T-helper 9 cell (primary cell): ENCODE data around the gene CARS2.
"Not testable (repeated sequence)": the region's sequence is repeated elsewhere in the genome, so short reads cannot be mapped to it uniquely, and the experiment has no call there.

ENCODE experiments used
- DNase-seq: peaks from one replicate; pipeline ENCODE4 v3.0.0-alpha.2; 2020

Gene CARS2

DNA sequence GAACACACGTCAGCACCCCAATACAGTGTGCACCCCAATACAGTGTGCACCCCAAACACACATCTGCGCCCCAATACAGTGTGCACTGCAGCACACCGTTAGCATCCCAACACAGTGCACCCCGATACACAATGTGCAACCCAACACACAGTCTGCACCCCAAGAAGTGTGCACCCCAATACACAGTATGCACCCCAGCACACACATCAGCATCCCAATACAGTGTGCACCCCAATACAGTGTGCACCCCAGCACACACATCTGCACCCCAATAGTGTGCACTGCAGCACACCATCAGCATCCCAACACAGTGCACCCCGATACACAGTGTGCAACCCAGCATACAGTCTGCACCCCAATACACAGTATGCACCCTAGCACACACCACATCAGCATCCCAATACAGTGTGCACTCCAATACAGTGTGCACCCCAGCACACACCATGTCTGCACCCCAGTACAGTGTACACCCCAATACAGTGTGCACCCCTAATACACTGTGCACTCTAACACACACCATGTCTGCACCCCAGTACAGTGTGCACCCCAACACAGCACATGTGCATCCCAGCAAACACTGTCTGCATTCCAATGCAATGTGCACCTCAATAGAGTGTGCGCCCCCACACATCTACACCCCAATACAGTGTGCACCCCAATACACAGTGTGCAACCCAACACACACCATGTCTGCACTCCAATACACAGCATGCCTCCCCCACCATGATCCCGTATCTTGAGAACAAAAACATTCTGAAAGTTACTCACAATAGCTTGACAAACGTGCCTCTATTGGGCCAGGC, 855 bp upstream of the CARS2 start:
- DNase-seq: no peak

DNA sequence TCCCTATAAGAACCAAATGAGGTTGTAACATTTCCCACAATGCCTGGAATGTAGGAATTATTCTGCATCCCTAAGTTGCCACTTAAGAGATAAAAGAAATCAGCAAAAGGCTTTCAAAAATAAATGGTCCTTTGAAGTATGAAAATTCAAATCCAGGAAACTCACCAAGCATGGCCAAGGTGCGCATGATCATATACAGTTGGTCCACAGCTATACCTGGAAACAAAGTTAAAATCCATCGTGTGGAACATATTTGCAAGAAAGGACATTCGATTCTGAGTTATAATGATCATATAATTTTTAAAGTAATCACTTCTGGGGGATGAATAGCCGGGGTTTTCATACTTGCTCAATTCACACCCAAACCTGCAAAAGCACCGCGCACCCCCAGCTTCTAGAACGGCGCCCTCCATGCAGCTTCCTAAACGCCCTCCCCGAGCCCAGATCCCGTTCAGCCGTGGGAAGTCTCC, 525 bp downstream of the CARS2 start:
- no peak for DNase-seq

DNA sequence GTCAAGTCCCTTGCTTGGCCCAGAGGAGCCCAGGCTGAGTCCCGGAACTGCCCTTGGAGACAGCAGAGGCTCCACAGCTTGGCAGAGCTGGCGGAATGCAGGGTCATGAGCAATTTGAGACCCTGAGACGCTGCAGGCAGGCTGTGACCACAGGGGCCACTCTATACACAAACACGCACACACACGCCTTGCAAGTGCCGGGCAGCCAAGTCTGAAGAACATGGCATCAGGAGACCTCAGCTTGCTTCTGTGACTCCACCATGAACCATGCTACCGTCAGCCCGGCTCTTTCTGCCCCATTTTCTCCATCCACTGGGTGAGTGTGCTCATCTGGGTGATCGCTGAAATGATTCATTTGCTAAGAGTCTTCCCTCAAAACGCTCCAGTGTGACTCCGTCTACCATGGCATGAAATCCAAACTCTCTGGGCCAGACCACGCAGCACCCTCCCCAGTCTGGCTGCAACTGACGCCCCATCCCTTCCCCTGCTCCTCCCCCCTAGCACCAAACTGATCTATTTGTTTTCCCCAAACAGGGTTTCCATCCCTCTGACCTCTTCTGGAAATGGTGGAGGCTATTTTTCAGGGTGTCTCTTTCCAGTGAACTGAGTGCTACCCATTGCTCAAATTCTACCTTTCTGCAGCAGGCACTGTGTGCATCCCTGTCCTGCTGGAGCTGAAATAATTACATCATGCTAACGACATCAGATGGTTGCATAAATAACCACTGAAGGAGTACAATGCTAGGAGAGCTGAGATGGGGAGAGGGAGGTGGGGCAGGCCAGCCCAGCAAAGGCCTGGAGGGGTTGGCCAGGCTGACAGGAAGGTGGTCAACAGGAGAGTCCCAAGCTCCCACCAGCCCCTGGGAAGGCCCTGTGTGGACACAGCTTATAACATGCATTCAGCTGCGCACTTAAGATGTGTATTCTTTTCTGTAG, 3.1 kb downstream of the CARS2 start:
- no peak for DNase-seq

DNA sequence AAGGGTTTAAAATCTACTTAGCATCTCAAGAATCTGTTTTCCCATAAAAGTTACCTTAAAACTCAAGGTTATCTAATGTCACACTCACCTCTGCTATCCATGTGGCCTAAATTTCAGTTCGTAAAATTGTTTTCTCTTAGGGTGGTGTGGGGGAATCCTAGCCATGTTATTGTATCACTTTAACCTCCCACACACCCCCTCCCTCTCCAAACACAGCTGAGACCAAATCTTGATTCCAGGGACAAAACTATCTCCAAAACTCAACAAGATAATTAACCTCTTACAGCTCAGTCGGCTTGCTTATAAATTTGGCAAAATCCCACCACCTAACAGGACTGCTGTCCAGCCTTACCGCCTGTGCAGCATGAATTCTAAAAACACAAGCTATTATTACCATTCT, 3.8 kb downstream of the CARS2 start:
- no peak for DNase-seq

DNA sequence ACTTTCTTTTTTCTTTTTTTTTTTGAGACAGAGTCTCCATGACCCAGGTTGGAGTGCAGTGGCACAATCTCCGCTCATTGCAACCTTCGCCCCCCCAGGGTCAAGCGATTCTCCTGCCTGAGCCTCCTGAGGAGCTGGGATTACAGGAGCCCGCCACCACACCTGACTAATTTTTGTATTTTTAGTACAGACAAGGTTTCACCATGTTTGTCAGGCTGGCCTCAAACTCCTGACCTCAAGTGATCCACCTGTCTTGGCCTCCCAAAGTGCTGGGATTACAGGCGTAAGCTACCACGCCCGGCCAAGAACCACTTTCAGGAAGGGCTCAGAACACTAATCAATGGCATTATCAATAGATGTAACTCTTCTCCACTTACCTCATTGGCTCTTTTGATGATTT, 4.9 kb downstream of the CARS2 start:
- not testable (repeated sequence) for DNase-seq

DNA sequence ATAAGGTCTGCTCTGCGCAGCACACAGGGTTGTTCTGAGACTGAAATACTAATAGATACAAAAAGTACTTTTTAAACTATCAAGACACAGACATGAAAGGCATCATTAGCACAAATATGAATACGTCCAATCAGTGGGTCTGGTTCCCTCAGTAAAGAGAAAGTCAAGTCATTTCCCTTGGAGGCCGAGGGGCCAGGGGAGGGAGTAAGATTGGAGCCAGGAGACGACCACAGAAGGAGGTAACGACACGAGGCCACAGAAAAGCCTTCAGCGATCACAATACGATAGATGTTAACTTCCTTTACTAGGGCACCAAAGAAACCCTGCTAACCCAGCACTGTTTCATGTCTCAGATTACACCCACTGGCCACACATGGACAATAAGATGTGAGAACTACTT, 5.3 kb downstream of the CARS2 start:
- no peak for DNase-seq

DNA sequence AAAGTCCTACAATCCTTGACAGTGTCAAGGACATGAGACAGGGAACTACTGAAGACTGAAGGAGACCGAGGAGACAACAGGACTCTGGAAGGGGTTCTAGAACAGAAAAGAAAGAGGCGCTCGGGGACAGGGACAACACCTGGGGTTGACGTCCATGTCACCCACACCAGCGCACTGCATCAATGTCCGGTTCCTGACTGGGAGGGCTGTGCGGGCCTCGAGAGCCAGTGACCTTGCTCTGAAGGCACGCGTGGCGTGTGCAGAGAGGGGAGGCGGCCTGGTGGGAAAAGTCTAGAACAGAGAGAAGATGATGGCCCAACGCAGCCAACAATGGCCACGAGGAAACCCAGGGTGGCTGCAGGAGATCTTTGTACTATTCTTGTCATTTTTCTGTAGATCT, 5.7 kb downstream of the CARS2 start:
- DNase-seq: no peak

DNA sequence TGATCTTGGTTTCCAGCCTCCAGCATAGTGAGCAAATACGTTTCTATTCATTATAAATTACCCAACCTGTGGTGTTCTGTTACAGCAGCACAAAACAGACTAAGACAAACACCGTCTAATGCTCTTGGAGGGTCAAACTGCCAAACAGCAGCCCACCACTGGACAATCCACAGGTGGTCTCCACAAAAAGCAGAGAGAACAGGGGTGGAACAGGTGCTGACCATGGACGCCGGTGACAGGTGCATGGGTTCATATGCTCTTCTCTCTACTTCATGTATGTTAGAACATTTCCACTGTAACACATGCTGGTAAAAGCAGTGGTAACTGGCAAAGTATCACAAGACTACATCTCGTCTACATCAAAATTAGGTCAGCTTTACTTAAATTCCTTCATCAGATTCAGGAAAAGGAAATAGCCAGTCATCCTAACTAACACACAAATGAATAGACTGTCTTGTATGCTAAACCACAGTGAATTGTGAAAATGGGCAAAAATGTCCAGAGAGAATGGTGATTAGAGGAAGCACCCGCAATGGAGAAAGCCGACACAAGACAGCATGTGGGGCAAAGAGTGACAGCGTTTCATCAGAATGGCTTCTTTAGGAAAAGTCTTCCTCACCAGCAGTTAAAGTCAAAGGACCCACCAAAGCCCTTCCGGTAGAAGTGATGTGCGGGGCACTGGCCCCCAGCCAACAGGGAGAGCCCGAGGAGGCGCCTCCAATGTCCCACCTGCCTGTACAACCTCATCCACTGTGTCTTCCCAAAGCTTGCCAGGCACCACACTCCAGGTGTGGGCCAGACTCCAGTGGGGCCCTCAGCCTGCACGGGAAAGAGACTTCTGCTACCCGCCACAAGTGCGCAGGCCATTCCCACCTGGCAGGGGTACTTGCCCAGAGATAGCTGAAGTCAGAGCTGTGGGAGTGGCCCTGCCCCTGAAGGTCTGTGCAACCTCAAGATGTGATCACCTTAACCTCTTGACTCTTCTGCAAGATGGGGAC, 6.5 kb downstream of the CARS2 start:
- no peak for DNase-seq

DNA sequence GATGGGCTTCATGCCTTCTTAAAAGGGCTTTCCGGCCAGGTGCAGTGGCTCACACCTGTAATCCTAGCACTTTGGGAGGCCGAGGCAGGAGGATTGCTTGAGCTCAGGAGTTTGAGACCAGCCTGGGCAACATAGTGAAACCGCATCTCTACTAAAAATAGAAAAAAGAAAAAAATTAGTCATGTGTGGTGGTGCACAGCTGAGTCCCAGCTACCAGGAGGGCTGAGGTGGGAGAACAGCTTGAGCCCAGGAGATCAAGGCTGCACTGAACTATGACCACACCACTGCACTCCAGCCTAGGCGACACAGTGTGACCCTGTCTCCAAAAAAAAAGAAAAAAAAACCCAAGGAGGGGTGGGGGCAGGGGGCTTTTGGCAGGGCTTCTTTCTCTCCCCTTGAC, 7.2 kb downstream of the CARS2 start:
- no peak for DNase-seq

DNA sequence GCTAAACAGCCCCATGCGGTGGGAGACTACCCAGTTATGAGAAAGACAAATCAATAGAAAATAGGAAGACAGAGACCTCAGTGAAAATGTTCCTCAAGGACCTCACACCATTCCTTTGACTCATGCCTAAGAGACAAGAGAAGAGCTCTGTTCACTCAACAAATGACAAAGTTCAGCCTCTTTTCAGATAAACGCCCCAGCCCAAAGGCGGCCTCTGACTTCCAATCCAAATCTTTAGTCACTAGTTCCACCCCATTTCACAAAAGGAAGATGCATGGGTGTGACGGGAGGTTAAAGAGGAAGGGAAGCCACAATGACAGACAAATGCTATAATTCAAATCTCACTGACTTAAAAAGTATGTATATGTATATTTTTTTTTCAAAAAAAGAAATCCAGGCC, 8.1 kb downstream of the CARS2 start:
- no peak for DNase-seq

DNA sequence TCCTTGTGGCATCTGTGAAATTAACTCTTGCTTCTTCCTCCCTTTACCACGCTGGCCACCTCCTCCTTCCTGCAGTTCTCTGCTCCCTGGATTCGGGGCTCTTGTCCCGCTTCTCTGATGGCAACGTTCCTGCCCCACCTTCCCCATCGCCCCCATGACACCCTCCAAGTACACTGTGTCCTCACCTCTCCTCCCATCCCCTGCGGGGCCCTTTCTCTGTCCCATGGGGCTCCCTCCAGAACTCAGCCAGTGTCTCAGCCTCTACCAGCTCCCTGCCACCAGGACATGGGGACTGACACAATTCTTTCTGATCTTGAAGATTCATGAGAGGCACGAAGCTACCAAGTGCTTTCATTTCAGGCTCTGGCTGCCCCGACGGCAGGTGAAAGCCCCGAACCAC, 9.1 kb downstream of the CARS2 start:
- no peak for DNase-seq

DNA sequence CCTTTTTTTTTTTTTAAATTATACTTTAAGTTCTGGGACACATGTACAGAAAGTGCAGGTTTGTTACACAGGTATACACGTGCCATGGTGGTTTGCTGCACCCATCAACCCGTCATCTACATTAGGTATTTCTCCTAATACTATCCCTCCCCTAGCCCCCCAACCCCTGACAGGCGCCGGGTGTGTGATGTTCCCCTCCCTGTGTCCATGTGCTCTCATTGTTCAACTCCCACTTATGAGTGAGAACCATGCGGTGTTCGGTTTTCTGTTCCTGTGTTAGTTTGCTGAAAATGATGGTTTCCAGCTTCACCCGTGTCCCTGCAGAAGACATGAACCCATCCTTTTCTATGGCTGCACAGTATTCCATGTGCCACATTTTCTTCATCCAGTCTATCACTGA, 10.1 kb downstream of the CARS2 start:
- DNase-seq: not testable (repeated sequence)

DNA sequence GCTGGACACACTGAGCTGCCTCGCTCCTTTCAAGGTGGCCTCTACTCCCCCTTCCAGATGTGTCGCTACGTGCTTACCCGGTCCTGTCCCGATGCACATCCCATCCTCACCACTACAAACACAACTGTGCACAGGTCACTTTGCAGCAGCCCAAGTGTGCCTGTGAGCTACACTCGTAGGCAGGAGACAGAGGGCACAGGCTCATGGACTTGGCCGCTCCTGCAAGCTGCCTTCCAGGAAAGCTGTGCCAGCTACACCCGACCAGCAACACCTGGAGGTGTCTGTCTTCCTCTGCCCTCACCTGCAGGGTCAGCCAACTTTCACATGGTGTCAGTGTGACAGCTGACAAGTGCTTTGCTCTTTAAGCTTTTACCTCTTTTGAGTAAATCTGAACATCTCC, 15.4 kb downstream of the CARS2 start:
- no peak for DNase-seq

DNA sequence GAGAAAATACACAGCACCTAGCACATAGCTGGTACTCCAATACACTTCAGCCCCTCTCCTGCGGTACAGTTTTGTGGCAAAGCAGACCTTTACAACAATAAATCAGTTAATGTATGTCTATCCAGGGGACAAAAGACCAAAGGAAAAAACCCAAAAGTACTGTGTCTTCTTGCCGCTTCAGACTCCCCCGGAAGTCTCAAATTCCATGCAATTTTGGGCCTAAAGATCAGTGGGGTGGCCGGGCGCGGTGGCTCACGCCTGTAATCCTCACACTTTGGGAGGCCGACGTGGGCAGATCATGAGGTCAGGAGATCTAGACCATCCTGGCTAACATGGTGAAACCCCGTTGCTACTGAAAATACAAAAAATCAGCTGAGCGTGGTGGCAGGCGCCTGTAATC, 16.2 kb downstream of the CARS2 start:
- no peak for DNase-seq

DNA sequence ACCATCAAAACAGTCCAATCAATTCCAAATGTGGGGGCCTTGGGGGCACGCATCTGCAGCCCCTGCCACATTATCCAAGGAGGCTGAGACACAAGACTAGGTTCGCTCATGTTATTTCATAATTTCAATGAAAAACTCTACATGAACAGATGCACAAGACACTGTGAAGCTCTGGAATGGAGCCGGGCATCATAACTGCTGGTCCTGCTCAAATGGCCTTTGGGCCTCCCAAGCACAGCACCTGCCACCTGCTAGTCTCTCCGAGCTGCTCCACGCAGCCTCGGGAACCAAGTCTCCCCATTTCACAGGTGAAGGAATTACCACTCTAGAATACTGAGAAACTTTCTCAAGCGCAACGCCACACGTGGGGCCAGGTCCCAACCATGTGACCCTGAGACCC, 16.9 kb downstream of the CARS2 start:
- DNase-seq: no peak

DNA sequence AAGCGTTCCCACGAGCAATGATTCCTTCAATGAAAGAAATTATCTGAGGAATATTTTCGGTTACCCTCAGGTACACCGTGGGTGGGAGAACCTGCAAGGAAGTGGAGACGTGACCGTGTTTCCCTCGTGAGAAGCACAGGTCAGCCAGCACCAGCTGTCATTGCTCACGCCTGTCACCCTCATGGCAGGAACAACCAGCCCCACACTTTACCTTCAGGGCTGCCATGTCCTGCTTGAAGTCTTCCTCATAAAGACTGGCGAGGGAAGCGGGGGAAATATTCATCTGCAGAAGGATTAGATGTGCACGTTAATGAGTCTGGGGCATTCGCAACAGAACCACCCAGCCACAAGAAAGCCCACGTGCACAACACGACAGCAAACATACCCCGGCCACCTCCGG, 18.2 kb downstream of the CARS2 start:
- no peak for DNase-seq

DNA sequence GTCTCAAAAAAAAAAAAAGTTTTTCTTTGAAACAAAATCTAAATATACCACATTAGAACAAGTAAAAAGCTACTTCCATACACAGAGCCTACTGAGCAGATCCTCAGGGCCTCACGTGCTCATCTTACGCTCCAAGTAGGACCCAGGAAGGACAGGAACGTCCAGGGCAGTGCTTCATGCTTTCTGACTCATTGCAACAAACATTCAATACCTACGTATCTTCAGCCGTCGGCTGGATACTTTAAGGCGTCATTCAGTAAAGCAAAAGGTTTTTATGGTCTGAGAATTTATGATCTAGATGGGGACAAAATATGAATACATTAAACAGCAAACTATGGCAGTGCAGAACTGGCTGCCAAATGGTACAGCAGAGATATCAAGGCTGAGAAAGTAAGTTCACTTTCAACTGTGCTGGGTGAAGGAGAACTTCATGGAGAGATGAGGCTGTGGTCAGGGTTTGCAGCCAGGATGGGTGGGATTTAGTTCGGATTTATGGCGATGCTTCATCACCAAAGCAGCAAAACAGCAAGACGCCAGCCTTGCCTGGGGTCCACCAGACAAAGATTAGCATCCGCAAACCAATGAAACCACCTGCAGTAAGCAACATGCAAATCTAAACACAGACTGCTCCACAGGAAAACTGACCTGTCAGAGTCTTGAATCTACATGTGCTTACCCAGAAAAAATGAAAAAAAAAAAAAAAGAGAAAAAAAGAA, 20.5 kb downstream of the CARS2 start:
- no peak for DNase-seq

DNA sequence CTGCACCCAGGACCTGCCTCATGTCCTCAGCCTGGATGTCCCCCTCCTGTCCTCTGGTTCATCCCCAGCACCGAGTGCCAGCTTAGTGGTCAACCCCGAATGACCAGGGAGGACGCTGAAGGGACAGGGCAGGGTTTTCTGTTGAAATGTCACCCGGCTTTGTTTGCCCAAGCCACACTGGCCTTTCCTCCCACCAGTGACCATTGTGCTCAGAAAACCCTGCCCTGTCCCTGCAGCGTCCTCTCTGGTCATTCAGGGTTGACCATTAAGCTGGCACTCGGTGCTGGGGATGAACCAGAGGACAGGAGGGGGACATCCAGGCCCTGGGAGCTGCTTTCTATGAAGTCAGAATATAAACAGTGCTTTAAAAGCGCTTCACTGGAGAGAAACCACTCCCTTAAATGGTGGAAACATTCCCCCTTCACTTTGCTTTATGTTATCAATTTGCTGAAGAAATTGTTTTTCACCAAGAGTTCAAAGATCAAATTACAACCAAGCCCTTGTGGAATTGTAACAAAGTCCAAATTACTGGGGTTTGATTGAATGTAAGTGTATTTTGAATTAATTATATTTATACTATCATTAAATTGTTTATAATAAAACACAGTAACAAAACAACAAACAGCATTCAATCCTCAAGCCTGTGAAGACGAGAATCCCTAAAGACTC, 21.4 kb downstream of the CARS2 start:
- no peak for DNase-seq

DNA sequence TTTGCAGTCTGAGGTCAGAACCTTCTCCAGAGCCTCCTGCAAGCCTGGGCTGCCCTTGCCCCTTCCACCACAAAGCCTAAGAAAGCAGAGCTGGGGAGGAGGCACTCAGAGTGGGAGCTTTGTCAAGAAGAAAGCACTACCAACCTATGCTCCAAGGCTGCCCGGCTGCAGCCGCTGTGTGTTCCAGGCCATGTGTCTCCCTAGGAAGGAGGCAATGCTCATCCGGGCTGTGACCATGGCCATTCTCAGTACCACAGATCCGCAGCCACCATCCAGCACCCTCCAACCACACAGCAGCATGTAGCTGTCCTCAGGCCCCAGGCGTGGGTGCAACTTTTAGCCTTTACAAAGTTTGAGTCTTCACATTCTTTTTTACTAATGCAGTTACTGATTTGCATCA, 22.0 kb downstream of the CARS2 start:
- no peak for DNase-seq

DNA sequence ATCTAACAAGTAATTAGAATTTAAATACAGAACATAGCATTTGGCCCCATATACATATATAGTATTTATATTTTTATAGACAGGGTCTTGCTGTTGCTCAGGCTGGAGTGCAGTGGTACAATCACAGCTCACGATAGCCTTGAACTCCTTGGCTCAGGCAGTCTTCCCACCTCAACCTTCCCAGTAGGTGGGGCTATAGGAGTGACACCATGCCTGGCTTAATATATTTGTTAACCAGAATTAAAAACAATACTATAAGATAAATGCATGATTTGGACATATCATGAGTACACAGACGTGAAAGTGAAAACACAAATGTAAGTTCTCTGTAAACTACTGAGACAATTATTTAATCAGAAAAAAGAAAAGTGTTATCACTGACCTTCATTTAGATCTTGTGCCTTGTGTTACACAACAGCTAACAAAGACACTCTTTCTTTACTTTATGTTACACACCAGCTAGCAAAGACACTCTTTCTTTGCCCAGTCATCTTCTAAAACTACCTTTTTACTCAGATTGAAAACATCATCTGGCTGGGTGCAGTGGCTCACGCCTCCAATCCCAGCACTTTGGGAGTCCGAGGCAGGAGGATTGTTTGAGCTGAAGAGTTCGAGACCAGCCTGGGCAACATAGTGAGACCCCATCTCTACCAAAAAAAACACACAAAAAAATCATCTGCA, 22.6 kb downstream of the CARS2 start:
- DNase-seq: no peak

DNA sequence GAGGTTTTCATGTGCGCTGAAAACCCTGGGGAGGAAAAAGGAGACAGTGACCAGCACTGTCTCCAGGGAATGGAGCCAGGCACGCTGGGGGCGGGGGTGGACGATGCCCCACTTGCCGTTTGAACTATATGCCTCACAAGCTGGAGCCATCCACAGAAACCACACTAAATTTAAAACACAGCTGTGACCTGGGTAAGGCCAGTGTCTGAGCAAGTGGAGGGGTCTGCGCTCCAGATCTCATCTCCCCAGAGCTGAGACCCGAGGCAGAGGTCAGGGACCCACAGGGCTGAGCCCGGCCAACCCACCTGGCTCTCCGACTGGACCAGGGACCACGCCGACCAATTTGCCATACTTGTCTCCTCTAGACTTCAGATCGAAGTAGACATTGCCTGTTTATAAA, 23.2 kb downstream of the CARS2 start:
- no peak for DNase-seq
